Activated effector memory CD4-positive, alpha-beta T cell treated with Interleukin-2 at 50 U/mL for 16 hours (primary cell): ENCODE data around the gene GSTM5.
"Not testable (repeated sequence)": the region's sequence is repeated elsewhere in the genome, so short reads cannot be mapped to it uniquely, and the experiment has no call there.

Experiments used
- DNase-seq: peaks from one replicate; pipeline ENCODE4 v3.0.0-alpha.2; 2020

The GSTM5 gene

DNA sequence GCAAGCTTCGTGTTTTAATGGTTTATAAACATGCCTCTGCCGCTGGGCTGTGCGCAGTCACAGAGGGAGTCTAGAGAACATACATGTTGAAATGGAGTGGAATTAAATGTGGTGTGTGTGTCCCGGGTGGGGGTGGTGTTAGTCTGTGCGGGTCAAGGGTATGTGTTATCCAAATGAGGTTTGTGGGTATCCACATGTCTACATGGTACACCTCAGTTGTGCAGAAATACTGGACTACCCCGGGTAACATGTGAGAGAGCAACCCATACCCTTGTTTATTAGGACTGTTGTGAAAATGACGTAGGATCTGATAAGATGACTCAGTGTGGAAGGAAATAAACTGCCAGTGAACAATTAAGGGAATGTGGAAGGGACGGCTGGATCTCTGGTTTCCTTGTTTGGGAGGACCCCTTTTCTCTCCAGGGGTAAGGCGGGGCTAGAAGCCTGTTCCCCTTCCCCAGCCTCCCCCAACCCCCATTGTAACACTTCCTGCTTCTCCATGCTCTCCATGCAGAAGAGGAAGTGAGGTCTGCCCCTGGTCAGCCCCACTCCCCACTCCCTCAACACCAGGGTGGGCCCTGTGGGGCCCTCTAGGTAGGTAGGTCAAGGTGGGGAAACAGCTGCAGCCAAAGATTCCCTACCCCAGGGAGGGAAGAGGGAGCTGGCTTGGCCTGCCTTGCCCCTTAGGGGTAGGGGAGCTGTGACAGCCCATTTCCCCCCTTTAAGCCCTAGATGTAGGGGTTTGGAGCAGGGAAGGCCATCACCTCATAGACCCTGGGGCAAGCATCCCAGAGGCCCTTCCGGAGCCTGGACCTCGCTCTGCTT lies 51.0 kb downstream of the GSTM5 start:
- DNase-seq = no peak

DNA sequence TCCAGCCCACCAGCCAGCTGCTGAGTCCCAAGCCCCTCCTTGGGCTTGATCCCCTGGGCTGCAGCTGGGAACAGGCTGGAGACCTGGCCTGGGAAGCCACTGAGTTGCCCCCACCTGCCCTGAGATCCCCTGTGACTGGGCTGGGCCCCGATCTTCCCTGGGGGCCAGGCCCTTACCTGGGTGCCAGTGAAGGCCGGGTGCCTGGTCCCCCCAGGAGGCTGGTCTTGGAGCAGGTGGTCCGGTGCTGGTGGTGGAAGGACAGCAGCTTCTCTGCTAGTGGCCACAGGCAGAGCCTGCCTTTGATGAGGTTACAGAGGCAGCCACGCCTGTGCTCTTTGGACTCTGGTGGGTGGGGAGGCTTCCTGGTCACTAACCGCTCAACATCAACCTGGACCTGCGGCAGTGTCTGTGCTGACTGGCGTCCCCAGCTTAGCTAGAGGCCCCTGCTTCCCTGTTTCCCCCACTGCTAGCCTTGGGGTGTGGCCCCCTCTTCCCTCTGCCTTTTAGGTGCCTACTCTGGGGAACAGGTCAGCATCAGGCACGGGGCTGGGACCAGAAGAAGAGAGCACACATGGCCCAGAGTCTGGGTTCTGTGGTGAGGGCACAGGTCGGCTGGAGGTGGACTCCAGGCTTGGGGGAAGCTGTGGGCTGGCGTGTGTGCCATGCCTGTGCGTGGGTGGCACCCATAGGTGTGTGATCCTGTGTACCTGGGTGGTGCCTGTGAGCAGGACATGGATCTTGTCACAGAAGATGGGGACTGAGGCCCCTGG lies 51.8 kb downstream of the GSTM5 start, which contains the start of gene EPS8L3:
Gene EPS8L3 (minus strand): TSS at position 278 of the 770 bp plus-strand sequence. CDS start 2,174 bp downstream, outside the sequence.
- DNase-seq = no peak

DNA sequence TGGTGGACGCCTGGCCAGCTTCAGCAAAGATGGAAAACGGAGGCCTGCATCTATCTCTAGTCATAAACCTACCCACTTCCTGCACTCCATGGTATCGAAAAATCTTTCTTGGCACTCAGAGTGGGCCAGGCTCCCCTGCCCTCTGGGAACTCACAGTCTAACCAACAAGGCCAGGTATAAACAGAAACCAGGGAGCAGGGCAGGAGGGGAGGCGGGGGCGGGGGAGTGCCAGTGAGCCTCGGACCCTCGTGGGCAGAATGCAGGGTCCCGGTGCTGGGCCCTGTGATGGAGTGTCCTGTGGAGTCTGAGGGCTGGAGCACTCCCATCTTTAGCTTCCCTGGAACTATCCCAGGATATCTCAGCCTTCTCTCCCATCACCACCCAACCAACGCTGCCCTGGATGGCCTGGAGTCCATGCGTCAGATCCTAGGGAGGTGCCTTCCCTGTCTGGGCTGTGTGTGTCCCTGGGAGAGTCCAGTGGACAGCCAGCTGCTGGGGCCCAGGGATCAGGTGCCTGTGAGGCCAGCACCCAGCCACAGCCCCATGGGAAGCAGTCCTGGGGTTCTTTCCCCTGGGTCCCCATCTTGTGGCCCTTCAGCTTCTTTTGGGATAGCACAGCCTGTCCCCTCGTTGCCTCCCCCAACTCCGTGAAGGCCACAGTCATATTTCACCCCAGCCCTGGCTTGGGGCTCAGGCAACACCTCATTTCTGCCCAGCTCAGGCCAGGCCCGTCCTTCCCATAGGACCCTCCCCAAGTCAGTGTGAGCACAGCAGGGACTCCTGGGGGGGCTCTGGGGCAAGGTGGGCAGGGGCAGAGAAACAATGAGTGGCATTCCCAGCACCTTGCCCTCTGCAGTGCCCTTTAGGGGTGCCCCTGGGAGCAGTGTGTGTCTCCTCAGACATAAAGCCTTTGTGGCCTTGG lies 52.8 kb downstream of the GSTM5 start:
- DNase-seq = no peak

DNA sequence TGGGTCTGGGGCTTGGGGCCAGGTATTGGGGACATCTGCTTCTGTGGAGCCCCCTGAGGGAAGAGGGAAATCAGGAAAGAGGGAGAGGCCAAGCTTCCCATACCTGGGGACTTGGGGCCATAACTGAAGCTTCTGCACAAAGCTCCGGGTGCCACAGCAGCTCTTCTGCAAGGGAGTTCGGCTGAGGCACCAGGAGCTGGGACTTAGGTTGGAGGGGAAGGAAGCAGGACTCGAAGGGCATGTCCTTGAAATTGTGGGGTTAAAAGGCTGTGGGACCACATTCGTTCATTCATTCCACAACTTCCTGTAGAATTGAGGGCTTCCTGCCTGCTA lies 53.4 kb downstream of the GSTM5 start:
- DNase-seq = no peak

DNA sequence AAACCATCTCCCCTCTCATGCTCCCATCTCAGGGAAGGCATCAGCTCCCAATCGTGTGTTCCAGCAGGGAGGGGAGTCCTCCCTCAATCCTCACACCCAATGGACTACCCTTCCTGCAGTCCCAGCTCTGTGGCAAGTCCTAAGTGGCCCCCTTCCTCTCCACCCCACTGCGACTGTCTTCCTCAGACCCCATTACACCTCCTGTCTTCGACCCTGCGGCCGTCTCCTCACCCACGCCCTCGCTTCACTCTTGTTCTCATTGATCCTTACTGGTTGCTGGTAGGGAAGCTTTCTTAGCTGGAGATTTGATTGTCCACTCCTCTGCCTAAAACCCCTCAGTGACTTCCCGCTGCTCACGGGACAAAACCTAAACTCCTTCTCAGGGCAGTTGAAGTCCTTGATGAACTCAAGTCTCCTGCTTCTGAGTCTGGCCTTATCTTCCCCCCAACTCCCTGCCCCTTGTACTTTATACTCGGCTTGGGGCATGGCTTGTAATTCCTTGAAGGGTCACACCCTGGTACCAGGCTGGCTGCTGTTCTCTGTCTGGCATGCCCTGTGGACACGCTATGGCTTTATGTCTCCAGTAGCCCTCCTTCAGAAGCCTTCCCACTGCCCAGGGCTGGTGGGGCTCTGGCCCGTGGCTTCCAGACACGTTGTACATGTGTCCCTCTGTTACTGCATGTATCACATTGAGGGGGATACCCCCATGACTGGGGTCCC lies 54.0 kb downstream of the GSTM5 start:
- no peak for DNase-seq

DNA sequence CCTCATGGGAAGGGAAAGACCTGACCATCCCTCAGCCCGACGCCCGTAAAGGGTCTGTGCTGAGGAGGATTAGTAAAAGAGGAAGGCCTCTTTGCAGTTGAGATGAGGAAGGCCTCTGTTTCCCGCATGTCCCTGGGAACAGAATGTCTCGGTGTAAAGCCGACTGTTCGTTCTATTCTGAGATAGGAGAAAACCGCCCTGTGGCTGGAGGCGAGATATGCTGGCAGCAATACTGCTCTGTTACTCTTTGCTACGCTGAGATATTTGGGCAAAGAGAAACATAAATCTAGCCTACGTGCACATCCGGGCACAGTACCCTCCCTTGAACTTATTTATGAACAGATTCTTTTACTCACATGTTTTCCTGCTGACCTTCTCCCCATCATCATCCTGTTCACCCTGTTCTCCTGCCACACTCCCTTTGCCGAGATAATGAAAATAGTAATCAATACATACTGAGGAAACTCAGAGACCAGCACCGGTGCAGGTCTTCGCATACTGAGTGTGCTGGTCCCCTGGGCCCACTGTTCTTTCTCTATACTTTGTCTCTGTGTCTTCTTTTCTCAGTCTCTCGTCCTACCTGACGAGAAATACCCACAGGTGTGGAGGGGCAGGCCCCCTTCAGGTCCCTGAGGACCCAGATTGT lies 55.1 kb downstream of the GSTM5 start:
- not testable (repeated sequence) for DNase-seq
